Thyroid gland (tissue), 4 donors: Measurements from ENCODE around the gene MSX2.

ENCODE experiments used
- POLR2A ChIP-seq, 2 donors: fragments of 450-650 bp; IDR thresholded peaks; one replicate each; pipeline ENCODE4 v1.6.1; 2017; ENCODE audit warnings: antibody characterized with exemption in 2 of 2, mild to moderate bottlenecking in 2 of 2, moderate library complexity in 1 of 2
- TF ChIP-seq, protein P1 (sequence below), 6 experiments: fragments of 200-600 bp in 3 of 6; fragments of 450-650 bp in 3 of 6; sonication (generic) in 3 of 6; IDR thresholded peaks; one replicate each; pipeline ENCODE4 v1.5.1; 2016 to 2019; ENCODE audit warnings: antibody characterized with exemption in 6 of 6, mild to moderate bottlenecking in 2 of 6, inconsistent platforms in 1 of 6, moderate library complexity in 1 of 6

GRCh38 chr5:174769005-174769404 lies 44.6 kb downstream of the MSX2 start:
- TF ChIP-seq, protein P1, sequence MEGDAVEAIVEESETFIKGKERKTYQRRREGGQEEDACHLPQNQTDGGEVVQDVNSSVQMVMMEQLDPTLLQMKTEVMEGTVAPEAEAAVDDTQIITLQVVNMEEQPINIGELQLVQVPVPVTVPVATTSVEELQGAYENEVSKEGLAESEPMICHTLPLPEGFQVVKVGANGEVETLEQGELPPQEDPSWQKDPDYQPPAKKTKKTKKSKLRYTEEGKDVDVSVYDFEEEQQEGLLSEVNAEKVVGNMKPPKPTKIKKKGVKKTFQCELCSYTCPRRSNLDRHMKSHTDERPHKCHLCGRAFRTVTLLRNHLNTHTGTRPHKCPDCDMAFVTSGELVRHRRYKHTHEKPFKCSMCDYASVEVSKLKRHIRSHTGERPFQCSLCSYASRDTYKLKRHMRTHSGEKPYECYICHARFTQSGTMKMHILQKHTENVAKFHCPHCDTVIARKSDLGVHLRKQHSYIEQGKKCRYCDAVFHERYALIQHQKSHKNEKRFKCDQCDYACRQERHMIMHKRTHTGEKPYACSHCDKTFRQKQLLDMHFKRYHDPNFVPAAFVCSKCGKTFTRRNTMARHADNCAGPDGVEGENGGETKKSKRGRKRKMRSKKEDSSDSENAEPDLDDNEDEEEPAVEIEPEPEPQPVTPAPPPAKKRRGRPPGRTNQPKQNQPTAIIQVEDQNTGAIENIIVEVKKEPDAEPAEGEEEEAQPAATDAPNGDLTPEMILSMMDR (IDR thresholded peaks at IDR 0.05) = no peak
- TF ChIP-seq POLR2A (IDR thresholded peaks at IDR 0.05) = no peak
